ENCODE data around the gene IFNL1. TPM values are rescaled to one million over a fixed set of nuclear protein-coding genes. Genes with fewer than 3 reads are reported as not detected.

Gene IFNL1
- total RNA-seq, 4 donors from 2014 or later = not detected

DNA sequence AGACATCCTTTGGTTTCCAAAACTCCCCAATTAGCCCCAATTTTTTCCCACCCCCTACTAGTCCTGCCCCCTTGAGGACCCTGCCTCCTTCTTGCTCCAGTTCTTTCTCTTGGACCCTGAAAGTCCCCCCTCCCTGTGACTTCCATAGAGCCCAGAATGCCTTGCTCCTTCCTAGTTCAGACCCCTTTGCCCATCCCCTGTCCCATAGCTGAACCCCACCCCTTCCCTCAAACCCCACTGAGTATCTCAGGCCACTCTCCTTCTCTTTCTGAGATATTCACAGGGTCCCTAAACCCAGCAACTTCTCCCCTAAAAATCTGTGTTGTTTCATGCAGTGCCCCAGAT is 25.6 kb downstream of the IFNL1 start:
- TF ChIP-seq, protein P1, sequence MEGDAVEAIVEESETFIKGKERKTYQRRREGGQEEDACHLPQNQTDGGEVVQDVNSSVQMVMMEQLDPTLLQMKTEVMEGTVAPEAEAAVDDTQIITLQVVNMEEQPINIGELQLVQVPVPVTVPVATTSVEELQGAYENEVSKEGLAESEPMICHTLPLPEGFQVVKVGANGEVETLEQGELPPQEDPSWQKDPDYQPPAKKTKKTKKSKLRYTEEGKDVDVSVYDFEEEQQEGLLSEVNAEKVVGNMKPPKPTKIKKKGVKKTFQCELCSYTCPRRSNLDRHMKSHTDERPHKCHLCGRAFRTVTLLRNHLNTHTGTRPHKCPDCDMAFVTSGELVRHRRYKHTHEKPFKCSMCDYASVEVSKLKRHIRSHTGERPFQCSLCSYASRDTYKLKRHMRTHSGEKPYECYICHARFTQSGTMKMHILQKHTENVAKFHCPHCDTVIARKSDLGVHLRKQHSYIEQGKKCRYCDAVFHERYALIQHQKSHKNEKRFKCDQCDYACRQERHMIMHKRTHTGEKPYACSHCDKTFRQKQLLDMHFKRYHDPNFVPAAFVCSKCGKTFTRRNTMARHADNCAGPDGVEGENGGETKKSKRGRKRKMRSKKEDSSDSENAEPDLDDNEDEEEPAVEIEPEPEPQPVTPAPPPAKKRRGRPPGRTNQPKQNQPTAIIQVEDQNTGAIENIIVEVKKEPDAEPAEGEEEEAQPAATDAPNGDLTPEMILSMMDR (IDR thresholded peaks at IDR 0.05; ENCODE audit: low read depth) = no peak

DNA sequence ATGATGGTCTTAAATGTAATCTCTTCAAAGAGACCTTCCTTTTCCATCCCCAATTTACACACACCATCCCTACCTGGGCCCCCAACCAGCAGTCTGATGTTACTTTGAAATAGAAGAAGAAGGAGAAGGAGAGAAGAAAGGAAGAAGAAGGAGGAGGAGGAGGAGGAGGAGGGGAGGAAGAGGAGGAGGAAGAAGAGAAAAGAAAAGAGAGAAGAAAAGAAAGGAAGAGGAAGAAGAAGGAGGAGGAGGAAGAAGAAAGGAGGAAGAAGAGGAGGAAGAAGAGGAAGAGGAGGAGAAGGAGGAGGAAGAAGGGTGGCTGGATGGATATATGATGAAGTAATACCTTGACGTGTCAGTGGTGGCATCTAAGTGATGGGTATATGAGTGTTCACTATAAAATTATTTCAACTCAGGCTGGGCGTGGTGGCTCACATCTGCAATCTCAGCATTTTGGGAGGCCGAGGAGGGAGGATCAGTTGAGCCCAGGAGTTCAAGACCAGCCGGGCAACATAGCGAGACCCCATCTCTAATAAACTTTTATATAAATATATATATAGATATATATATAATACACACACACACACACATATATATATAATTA is 28.1 kb downstream of the IFNL1 start:
- TF ChIP-seq, protein P1 (IDR thresholded peaks at IDR 0.05; ENCODE audit: low read depth) = no peak

DNA sequence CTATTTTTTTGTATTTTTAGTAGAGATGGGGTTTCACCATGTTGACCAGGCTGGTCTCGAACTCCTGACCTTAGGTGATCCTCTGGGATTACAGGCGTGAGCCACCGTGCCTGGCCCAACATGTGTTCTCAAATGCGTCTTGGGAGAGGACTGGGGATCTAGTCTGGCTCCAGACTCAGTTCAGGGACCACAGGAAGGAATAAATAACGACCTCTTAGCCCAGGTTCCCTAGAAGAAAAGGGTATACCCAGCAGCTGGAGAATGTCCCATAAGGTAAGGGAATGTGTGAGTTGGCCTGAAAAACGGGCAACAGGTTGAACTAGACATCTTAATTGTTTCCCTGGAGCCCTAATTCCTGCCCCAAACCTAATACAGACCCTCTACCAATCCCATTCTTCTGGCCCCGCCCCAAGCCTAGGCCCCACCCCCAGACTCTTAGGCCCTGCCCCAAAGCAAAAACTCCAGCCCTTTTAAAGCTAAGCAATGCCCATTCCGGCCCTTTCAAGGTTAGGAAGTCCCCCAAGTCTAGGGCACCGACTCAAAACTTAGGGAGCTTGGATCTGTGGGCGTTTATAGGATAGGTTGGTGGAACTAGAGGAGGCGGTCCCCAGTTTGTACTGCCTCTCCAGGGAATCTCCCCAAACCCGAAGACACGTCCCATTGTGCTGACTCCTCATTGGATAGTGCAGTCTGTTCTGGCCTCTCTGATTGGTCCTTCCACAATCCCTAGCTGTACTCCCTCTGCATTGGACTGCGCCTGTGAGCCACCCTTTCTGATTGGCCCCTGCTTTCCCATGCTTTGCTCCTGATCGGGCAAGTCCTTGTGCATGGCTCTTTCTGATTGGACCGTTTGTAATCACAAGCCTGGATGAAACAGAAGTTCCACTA is 29.8 kb downstream of the IFNL1 start:
- TF ChIP-seq, protein P1 (IDR thresholded peaks at IDR 0.05; ENCODE audit: low read depth) = no peak

DNA sequence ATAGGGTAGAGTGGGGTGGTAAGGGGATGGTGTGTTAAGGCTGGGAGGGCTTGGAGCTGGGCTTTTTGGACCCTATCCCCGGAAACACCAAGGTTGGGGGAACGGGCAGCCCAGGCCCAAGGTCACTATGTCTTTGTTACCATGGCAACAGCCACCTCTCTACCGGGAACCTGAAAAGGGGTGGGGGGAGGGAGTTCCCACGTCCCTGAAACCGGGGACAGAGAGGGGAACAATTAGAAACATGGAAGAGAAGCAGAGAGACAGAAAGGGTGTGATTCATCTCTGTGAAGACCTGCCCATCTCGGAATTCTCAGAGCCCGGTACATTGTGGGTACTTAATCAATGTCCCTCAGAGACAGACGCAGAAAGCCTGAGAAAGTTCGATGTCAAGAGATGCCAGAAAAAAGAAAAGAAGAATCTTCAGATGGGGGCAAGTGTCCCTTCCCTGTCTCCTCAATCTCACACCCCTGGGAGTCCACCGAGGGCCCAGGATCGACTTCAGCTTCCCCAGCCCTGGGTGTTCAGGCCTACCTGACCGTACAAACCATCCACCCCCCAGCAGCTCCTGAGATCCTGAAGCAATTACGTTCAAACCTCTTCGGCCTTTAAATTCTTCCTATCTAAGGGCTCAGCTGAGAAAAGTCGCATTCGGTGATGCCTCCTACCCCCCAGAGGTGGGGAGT is 31.3 kb downstream of the IFNL1 start:
- TF ChIP-seq, protein P1 (IDR thresholded peaks at IDR 0.05; ENCODE audit: low read depth) = no peak

DNA sequence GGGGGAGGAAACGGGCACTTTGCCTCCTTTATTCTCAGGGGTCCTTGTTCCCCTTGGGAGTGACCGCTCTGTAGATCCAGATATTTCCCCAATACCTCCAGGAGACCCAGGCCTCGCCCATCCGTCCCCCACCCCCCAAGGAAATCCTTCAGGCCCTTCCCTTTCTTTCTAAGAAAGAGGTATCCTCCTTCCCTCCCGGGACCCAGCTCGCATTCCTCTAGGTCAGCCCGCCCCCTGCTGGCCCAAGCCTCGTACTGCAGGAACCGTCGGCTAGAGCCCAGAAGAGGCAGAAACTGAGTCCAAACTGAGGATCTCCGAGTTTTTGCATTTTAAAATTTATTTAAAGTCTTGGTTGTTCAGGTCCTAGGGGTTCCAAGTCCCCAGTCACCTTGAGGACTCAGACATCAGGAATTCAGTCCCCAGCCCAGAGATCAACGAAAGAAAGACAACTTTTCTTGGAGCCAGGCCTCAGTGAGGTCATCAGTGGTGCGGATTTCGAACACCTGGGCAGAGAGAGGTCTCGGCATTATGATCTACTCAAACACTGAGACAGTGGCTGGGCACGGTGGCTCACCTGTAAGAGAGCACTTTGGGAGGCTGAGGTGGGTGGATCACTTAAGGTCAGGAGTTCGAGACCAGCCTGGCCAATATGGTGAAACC is 32.0 kb downstream of the IFNL1 start:
- TF ChIP-seq, protein P1 (IDR thresholded peaks at IDR 0.05; ENCODE audit: low read depth) = no peak

DNA sequence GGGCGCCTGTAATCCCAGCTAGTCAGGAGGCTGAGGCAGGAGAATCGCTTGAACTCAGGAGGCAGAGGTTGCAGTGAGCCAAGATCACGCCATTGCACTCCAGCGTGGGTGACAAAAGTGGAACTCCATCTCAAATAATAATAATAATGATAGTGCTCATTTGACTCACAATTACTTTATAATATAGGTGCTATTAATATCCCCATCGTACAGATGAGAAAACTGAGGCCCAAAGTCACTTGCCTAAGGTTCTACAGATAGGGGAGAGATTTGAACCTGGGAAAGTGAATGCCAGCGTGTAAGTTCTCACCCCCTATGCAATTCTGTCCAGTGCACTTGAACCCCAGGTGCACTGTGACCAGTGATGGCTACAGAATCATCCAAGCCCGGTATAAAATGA is 33.7 kb downstream of the IFNL1 start:
- TF ChIP-seq, protein P1 (IDR thresholded peaks at IDR 0.05; ENCODE audit: low read depth) = no peak

All from subcutaneous adipose tissue (tissue), 4 donors.